Neural cell (in vitro differentiated cells): ENCODE data around the gene ZNF768.

ENCODE experiments used
- EP300 ChIP-seq: fragments of 450-650 bp; conservative IDR thresholded peaks from 2 replicates; pipeline ENCODE4 v1.6.1; 2014; ENCODE audit warnings: antibody characterized with exemption, mild to moderate bottlenecking, moderate library complexity; ENCODE audit not compliant: poor library complexity, severe bottlenecking
- EZH2 ChIP-seq: fragments of 200-600, 300-800 bp; shearing (Covaris generic), sonication (generic); IDR thresholded peaks from 2 replicates; pipeline ENCODE4 v1.6.1; 2014; ENCODE audit warnings: antibody characterized with exemption, low read length, borderline replicate concordance, mild to moderate bottlenecking; ENCODE audit not compliant: insufficient read depth, poor library complexity, severe bottlenecking
- SMC3 ChIP-seq: fragments of 450-650 bp; conservative IDR thresholded peaks from 2 replicates; pipeline ENCODE4 v1.6.1; 2014; ENCODE audit warnings: antibody characterized with exemption, mild to moderate bottlenecking, moderate library complexity; ENCODE audit not compliant: poor library complexity

DNA sequence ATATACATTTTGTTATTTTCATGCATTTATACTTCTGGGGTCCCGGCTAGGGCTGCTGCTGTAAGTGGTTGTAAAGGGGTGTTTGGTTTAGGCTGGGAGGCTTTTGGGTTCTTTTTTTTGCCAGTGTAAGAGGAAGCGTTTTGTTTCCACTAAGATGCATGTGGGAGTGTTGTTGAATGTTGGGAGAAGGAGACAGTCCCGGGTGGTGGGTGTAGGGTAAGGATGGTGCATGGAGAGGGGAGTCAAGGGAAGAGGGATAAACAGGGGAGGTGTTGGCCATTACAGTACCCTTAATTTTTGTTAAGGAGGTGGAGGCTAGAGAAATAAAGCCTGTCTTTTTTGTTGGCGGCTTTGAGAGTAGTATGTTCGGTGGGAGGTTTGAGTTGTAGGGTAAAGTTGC, 16.7 kb upstream of the ZNF768 start:
- TF ChIP-seq EZH2, result no peak
- TF ChIP-seq EP300, result no peak
- TF ChIP-seq SMC3, result no peak
